Eye (tissue), 1 donor: ENCODE results near the gene POU4F1.
A peak's percentile ranks its signal among the peaks of the same experiment; 100 is the strongest.
"Not testable (repeated sequence)": the region's sequence is repeated elsewhere in the genome, so short reads cannot be mapped to it uniquely, and the experiment has no call there.

Experiments
- DNase-seq: peaks from one replicate; pipeline ENCODE4 v3.0.0-alpha.2; 2015

The POU4F1 gene, protein sequence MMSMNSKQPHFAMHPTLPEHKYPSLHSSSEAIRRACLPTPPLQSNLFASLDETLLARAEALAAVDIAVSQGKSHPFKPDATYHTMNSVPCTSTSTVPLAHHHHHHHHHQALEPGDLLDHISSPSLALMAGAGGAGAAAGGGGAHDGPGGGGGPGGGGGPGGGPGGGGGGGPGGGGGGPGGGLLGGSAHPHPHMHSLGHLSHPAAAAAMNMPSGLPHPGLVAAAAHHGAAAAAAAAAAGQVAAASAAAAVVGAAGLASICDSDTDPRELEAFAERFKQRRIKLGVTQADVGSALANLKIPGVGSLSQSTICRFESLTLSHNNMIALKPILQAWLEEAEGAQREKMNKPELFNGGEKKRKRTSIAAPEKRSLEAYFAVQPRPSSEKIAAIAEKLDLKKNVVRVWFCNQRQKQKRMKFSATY

DNA sequence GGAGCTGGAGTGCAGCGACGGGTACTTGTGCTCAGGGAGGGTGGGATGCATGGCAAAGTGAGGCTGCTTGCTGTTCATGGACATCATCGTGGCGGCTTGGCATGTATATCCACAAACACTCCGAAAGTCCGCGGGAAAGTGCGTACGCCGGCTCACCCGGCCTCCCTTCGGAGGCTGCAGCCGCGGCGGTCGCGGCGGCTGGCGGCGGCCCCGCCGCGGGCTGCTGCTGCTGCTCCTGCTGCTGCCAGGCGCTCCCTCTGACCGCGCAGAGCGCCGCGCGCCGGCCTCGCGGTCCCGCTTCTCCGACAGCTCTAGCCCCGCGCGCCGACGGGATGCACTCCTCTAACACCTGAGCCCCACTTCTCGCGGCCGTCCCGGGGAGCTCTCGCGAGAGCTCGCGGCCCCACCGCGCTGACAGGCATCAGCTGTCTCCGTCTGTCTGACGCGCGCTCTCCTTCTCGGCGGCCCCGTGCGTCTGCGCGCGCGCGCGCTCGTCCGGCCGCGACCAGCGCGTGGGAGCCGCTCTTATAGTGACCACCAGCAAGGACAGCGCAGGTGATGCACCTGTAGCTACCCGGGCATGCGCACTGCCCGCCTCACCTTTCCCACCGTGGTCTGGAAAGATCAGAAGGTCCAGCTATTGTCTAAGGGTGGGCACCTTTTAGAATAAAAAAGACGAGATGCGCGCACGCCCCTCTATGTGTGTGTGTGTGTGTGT, at the start of gene POU4F1:
Gene POU4F1, minus strand, starts transcription at position 313 of the 718 bp plus-strand sequence. Its CDS starts 226 bp downstream, at position 87.
- peak; percentile 90 for DNase-seq

DNA sequence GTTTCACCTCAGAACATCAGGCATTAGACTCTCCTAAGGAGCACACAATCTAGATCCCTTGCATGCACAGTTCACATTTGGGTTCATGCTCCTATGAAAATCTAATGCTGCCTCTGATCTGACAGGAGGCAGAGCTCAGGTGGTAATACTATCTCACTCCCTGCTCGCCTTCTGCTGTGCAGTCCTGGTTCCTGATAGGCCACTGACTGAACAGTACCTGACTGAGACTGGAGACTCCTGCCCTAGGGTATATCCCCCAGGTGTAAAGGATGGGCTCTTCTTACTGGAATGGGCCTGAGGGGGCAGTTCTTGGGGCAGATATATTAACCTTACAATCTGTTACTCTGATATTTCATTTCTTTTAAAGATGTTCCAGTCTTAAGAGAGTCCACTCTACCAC, 49.3 kb upstream of the POU4F1 start:
- no peak for DNase-seq

DNA sequence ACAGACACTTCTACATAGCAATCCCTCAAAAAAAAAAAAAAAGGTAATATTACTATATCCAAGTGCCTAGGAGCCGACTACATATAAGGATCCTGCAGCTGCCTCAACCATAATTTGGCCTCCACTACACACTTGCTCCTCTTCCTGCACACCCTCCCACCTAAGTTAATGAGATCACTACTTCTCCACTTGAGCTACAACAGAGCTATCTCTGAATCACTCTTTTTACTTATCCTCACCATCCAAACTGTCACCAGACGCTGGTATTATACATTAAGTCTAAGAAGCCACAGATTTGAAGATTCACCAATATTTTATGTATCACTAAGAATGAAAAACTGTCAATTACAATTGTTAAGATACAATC, 47.3 kb upstream of the POU4F1 start:
- DNase-seq: no peak

DNA sequence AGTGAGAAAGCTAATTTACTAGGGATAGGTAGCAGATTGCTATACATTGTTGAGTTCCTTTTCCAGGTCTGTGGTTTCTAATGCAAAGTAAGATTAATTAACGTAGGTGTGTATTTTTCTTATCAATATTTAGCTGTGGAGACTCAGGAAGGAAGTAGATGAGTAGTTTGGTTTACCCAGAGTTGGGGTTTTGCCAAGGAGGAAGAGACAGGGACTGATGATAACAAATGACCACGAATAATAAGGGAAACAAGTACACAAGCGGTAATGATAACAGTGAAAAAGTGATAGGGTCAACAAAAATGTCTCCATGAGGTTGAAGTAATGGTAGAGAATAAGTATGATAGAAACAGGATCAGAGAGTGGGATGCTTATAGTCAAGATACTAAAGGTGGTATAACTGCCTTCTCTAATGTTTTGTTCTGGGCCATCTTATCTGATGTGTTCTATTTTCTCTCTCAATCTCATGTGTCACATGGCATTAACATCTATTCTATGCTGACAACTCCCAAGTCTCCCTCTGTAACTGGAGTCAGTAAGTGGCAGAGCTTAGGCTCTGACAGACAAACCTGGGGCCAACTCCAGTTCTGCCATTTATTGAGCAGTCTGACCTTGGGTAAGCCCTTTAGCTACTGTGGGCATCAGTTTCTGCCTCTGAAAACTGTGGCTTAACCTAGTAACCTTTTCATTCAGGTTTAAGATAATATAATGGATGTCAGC, 46.8 kb upstream of the POU4F1 start:
- DNase-seq: peak; percentile 48

DNA sequence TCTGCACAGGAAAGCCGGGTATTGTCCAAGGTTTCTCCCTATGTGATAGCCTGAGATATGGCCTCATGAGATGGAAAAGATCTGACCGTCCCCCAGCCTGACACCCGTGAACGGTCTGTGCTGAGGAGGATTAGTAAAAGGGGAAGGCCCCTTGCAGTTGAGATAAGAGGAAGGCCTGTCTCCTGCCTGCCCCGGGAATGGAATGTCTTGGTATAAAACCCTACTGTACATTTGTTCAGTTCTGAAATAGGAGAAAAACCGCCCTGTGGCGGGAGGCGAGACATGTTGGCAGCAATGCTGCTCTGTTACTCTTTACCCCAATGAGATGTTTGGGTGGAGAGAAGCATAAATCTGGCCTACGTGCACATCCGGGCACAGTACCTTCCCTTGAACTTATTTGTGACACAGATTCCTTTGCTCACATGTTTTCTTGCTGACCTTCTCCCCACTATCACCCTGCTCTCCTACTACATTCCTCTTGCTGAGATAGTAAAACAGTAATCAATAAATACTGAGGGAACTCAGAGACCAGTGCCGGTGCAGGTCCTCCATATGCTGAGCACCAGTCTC, 43.8 kb upstream of the POU4F1 start:
- DNase-seq: not testable (repeated sequence)

DNA sequence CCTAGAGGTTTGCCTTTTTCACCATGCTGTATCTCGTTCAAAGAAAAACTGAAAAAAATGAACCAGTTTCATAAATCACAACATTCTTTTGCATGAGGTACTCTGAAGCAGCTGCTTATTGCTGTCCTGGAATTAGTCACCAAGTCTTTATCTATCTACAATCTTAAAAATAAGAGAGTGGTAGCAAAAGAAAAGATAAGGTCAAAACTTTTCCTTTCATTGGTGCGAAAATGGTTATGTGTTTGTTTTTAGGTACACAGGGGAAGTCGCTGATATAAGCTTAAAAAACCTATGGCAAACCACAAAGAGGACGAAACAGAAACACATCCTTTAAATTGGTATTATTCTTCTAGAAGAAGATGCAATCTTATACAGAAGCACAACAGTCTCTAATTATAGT, 34.9 kb upstream of the POU4F1 start:
- DNase-seq: no peak

DNA sequence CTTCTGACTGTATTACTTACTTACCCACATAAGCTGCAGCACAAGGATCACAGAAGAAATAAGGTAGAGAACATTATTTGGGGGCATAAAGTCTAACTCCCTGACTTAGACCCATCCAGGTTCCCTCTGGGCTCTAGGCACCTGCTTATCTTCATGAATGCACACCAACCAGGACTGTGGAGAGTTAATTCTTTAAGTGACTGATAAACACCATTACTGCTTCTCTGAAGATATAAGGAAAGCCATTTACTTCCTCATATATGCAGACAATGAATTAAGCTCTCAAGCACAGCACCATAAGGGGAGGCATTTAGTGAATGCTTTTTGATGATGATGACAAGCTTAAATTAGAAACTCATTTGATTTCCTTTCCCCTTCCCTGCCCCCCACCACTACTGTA, 33.1 kb upstream of the POU4F1 start:
- no peak for DNase-seq

DNA sequence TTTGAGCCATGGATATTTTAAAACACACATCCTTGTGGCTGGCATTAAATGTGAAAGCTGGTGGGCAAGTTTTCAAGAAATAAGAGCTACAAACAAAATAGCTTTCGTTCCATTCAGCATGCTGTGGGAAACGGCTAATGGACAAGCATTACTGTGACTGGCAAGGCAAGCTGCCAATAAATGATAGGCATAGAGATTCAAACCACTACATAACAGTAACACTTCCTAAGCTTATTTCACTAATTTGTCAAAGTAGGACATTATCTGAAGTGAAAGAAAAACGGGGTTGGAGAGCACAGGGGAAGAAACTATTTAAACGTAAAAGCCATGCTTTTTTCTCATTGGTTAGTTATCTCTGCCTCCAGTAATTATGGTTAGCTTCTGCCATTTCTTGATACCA, 29.6 kb upstream of the POU4F1 start:
- no peak for DNase-seq

DNA sequence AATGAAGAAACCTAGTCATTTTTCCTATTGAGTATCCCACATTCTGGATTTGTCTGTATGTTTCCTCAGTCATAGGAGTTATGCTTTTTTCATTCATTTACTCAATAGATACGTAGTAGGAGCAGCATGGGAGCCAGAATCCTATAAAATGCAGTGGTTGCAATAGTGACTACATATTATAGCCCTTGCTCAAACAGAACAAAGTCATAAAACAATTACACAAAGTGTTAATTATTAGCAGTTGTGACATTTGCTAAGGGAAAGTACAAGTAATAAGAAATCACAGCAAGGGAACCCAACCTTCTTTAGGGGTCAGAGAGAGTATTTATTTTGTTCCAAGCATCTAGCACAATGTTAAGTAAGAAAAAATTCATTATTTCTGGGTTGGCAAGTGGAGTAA, 27.7 kb upstream of the POU4F1 start:
- no peak for DNase-seq

DNA sequence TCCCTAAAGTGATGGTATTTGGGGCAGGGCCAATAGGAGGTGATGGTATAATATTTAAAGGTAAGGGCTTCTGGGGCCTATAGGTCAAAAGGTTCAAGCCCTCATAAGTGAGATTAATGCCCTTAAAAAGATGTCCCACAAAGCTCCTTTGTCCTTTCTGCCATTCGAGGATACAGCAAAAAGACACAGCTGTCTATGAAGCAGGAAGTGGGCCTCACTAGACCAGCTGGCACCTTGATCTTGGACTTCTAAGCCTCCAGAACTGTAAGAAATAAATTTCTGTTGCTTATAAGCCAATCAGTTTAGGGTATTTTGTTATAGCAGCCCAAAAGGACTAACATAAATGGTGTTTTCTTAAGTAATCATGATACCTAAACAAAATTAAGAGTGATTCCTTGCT, 27.2 kb upstream of the POU4F1 start:
- no peak for DNase-seq

DNA sequence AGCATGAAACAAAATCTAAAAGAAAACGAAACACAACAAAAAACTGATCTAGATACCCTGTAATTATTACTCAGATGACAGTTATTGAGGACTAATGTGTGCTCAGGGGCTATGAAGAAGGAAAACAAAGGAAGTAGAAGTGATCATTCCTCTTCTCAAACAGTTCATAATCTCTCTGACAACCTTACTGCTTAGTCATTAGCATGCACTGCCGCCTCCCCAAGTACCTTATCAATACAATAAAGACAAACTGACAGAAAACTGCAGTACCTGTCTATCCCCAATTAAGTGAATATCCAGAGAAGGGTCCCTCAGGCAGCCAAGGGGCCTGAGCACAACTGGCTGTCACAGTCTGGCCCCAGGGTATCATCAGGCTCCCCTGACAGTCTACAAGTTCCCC, 22.0 kb upstream of the POU4F1 start:
- DNase-seq: no peak

DNA sequence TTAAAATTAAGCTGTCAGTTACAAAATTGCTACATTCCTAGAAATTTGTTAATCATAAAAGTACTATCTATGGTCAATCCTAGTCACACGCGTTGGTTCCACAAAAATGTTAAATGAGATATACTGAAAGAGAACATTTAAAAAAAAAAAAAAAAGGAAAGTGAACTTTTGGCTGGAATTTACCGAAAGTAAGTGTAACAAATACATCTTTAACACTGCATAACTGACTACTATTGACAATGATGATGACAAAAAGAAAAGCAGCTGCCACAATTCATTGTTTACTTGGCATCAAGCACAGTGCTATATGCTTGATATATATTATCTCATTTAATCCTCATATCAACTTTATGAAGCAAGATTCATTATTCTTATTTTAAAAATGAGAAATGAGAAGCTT, 19.8 kb upstream of the POU4F1 start:
- no peak for DNase-seq

DNA sequence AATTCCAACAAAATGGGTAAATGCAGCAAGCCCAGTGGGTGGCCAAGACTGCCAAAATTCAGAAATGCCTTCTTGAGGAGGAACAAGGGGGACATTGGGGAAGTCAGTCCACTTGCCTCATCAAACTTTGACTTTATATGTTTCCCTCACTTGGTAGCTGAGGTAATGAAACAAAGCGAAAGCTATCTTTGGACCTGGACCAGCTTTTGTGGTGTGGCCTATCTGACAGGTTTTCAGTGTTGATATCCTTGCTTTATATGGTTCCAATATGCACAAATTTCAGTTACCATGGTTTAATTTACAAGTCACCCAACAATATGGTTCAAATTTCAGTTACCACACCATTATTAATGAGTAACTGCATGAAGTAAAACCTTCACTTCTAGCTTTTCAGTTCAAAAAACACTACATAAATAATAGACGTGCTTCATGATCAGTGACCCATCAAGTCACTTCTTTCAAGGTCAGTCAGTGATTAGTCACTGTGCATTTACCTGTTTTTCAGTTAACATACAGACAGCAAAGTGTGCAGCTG, 17.7 kb upstream of the POU4F1 start:
- no peak for DNase-seq

DNA sequence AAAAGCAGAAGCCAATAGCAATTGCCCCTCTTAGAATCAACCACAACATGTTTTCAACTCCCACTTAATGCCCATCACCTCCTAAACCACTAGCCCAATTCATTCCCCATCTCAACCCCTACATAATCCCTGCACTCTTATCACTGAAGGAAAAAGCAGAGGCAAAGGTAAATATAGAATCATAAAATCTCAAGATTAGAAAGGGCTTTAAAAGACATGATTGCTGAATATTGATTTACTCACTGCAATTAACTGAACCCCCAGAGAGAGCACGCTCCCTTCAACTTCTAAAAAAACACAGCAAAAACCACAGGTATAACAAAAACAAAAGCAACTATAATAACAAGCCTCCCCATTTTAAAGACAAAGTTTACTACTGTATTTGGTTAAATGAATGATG, 15.1 kb upstream of the POU4F1 start:
- DNase-seq: no peak

DNA sequence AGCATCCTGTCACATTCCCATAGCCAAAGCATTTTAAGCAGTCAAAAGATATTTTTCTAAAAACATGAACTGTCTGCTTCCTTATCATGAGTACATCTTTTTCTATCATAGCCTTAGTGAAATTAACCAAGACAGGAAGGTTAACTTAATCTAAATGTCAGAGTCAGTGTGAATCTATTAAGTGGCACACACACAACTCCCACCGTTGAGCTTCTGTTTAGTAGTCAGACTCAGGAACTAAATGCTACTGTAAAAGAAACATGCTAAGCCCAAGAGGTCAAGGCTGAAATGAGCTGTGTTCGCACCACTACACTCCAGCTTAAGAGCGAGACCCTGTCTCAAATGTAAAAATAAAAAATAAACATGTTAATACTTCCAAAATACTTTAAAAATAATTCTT, 7.7 kb upstream of the POU4F1 start:
- no peak for DNase-seq

DNA sequence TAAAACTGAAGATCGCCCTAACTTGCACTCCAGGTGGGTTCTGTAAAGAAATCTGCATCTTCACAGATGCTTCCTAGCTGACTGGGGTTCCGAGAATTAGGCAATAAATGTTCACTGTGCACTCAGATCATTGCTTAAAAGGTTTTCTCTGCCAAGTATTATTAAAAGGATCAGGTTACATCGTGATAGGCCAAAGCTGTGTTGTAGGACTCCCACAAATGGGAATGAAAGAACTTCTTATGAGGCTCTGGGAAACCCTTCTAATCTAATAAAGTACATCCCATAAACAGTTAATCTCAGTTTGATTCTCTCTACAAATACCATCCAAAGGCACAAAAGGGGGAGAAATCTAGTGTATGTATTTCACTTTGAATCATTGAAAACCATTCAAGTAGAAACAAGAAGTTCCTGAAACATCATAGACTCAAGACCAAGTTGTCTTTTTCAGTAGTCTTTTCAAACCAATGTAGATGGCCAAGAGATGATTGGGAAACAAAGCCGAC, 7.1 kb upstream of the POU4F1 start:
- no peak for DNase-seq

DNA sequence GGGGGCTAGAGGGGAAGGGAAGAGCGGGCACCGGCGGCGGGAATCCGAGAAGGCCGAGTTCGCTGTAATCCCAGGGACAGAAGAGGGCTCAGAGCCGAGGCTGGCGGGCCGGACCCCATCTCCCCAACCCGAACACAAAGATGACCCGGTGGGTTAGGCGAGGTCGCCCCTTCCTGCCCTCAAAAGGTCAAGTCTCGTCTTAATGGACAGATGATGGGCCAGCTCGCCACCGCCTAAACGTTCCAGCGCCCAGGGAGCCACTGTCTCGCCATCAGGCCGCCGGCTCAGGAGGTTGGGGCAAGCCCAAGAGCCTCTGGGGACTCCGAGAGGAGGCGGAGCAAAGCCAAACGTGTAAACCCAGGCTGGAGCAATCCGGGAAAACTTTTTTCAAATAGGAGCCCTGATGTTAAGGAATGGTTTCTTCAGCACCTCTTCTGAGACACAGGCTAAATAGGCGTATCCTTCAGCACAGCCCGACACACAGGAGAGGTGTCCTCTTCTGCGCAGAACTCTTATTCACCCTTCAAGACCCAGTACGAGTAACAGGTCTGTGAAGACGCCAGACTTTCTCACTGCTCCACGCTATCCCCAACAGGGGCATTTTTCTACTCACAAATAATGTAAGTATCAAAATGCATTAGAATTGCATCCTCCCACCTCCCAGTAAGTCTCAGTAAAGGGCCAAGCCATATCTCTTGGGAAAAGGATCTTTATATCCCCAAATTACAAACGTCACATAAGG, 6.3 kb upstream of the POU4F1 start:
- peak; percentile 77 for DNase-seq

DNA sequence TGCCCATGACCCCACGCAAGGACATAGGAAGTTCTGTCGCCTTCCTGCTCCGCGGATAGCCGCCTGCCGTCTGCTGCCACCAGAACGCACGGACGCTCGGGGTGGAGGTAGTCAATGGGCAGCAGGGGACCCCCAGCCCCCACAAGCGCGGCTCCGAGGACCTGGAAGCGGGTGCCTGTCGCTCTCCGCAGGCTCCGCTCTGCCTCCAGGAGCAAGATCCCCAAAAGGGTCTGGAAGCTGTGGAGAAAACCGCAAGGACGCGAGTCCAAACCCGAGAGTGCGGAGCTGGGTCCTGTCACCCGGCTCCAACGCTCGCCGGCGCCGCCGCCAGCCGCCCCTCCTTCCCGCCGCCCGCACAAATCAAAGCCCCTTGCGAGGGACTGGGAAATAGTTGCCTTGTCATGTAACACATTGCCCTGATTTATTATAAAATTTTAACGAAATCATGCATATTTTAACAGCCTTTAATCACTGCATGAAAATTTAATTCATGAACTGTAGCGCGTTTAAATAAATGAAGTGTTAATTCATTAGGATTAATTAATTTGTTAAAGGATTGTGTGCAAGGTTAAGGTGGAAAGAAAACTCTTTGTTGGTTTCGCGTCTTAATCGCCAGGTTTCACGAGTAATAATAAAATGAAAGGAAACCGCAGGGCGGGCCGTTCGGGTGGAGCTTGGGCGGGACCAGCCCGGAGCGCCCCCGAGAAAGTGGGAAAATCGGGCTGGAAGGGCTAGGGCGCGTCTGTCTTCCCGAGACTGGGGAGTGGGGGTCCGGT, 5.5 kb upstream of the POU4F1 start:
- peak; percentile 74 for DNase-seq

DNA sequence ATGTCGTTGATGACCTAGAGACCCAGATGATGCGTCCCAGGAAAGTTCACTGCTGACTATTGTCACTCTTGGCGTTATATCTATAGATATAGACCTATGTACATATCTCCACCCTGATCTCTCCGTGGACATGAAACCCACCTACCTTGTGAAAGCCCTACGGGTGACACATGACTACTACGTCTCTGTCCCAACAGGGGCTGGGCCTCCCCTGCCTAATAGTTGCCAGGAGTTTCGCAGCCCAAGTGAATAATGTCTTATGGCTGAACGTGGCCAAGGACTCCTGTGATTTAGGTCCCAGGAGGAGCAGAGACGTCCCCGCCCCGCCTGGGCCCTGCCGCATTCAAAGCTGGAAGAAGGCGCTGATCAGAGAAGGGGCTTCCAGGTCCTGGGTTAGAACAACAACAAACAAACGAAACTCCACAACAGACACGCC, 4.9 kb upstream of the POU4F1 start:
- DNase-seq: peak; percentile 61

DNA sequence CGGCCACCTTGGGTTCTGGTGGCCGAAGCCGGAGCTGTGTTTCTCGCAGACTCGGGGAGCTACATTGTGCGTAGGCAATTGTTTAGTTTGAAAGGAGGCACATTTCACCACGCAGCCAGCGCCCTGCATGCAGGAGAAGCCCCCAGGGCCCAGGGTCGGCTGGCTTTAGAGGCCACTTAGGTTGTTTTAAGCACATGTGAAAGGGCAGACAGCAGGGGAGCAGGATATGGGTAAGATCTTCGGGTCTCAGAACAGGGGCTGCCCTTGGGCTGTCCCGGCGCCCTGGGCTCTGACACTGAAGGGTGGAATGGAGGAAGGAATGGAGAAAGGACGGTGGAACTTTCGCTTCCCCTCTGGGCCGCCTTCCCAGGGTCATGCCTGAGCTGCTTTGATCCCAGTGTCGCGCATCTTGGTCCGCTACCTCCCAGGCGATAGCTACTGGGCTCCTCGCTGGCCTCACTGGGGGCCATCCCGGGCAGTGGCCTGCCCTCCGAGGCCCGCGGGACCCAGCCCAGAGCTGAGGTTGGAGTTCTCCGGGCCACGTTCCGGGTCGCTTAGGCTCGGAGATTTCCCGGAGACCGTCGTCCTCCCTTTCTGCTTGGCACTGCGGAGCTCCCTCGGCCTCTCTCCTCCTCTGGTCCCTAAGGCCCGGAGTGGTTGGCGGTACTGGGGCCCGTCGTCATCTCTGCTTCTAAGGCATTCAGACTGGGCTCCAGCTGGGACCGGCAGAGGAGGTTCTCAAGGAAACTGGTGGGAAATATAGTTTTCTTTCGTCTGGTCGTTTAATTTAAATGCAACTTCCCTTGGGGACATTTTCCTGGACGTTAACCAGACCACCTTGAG, 4.3 kb upstream of the POU4F1 start:
- DNase-seq: peak; percentile 54
